Vagina (tissue), 2 donors: ENCODE results near the gene PDE4D.

Experiments
- POLR2A ChIP-seq, 2 donors: fragments of 450-650 bp; IDR thresholded peaks; one replicate each; pipeline ENCODE4 v1.6.1; 2017; ENCODE audit warnings: antibody characterized with exemption in 2 of 2, mild to moderate bottlenecking in 2 of 2, moderate library complexity in 2 of 2
- POLR2AphosphoS5 ChIP-seq, 2 donors: sonication (generic); formaldehyde crosslinking; IDR thresholded peaks; one replicate each; pipeline ENCODE4 v1.9.0; 2017; ENCODE audit warnings: antibody characterized with exemption in 2 of 2, mild to moderate bottlenecking in 2 of 2, low read depth in 1 of 2; ENCODE audit not compliant: insufficient read depth in 1 of 2
- TF ChIP-seq, protein P1 (sequence below), 3 experiments: fragments of 450-650 bp in 2 of 3; fragments of 200-600 bp in 1 of 3; sonication (generic) in 1 of 3; IDR thresholded peaks; one replicate each; pipeline ENCODE4 v1.5.1; 2017 to 2019; ENCODE audit warnings: antibody characterized with exemption in 3 of 3, mild to moderate bottlenecking in 2 of 3, moderate library complexity in 2 of 3

DNA sequence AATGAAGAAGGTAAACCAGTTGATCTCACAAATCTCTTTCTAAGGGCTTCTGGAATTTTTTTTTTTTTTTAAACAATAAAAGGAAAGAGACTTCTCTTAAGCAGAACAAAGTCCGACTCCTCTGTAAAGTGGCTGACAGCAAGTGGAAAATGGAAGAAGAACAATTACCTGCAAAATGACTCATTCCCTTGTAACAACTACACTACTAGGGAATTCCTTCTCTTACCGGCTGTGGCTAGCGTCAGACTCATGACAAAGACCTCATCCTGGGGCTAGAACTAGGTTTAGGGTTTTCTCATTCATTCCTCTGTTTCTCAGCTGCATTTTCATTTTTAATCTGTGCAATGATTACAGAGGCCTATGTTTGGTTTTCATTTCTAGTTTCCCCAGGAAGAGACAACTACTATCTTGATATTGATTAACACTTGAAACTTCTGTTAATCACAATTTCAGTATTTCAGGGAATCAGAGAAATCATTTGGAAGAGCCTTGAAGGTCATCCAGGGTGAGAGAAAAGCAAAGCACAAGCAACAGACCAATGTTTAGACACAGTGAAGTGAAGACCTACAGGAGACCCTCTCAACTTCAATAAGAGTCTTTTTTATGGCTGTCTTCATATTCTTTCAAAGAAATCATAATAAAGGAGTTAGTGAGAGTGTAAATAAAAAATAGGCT lies 872.8 kb downstream of the PDE4D start:
- TF ChIP-seq, protein P1, sequence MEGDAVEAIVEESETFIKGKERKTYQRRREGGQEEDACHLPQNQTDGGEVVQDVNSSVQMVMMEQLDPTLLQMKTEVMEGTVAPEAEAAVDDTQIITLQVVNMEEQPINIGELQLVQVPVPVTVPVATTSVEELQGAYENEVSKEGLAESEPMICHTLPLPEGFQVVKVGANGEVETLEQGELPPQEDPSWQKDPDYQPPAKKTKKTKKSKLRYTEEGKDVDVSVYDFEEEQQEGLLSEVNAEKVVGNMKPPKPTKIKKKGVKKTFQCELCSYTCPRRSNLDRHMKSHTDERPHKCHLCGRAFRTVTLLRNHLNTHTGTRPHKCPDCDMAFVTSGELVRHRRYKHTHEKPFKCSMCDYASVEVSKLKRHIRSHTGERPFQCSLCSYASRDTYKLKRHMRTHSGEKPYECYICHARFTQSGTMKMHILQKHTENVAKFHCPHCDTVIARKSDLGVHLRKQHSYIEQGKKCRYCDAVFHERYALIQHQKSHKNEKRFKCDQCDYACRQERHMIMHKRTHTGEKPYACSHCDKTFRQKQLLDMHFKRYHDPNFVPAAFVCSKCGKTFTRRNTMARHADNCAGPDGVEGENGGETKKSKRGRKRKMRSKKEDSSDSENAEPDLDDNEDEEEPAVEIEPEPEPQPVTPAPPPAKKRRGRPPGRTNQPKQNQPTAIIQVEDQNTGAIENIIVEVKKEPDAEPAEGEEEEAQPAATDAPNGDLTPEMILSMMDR (IDR thresholded peaks at IDR 0.05): no peak
- TF ChIP-seq POLR2A (IDR thresholded peaks at IDR 0.05) (no peak), POLR2AphosphoS5 (IDR thresholded peaks at IDR 0.05; ENCODE audit: insufficient read depth in 1 of 2, low read depth in 1 of 2) (no peak)
